ENCODE measurements around the gene NRAP. TPM values are rescaled to one million over a fixed set of nuclear protein-coding genes. Genes with fewer than 3 reads are reported as not detected.
A peak's percentile ranks its signal among the peaks of the same experiment; 100 is the strongest.

NRAP gene
- total RNA-seq, 1 experiment from 2014 or later: not detected

DNA sequence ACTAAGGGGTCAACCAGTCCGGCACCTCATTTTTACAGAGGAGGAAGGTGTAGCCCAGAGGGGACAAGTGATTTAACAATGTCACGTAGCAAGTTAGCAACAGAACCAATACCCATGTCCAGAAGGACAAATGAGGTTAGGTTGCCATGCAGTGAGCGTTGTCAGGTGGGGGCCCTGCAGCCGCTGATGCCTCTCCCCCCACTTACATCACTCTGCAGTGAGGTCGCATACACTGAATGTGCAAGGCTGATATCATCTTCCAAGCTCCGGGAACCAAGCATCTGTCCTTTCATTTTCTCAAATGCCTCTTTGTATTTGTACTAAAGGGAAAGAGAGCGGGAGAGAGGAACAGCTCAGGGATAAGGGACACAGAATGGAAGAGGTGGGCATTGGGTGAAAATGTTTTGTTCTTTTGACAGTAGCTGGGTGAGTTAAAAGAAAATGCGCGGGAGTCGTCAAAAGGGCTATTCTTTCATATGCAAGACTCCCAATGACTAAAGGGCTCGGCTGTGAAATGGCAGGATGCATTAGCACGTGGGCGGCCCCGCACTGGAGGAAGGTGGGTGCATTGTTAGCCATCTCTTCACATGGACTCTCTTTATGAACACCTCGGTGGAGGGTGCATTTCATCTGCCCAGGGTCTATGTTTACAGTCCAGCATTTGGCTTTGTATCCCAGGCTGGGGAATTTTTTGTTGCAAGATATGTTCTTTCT, 49.7 kb downstream of the NRAP start:
- Histone ChIP-seq H4K20me1 (ENCODE audit: control insufficient read depth, insufficient read depth, insufficient read length) (no peaks in the 10 kb centered on the region), H2AK5ac (ENCODE audit: insufficient read length, low read length) (no peak overlapping the region), H4K5ac (ENCODE audit: insufficient read length, low read depth, low read length) (no peak overlapping the region), H3K23ac (ENCODE audit: insufficient read length, low read depth, low read length) (no peak overlapping the region), H3K4ac (ENCODE audit: low read depth, low read length) (no peak overlapping the region), H3K23me2 (ENCODE audit: insufficient read length, low read depth, low read length, poor library complexity, severe bottlenecking) (no peaks in the 10 kb centered on the region), H2BK12ac (ENCODE audit: insufficient read length, low read depth, low read length) (no peak overlapping the region), H2BK15ac (ENCODE audit: low read depth, low read length) (no peak overlapping the region), H3K4me2 (ENCODE audit: insufficient read depth, insufficient read length, low read length) (no peak overlapping the region), H3K9me3 (ENCODE audit: control insufficient read depth, low read depth, low read length) (no peaks in the 10 kb centered on the region), H2BK120ac (ENCODE audit: low read depth, low read length, poor library complexity, severe bottlenecking) (no peak overlapping the region), H3K14ac (ENCODE audit: insufficient read depth, low read length) (no peak overlapping the region), H3K4me1 (ENCODE audit: insufficient read depth, low read length) (peaks cover 10% of the 10 kb centered on the region; the same call in 1 of the 2 replicates), H2BK5ac (ENCODE audit: insufficient read length, low read length) (no peak overlapping the region), H3K27ac (ENCODE audit: insufficient read length, low read depth, low read length) (no peak overlapping the region), H3K9ac (ENCODE audit: extremely low read depth, insufficient read length, low read length) (no peak overlapping the region), H3T11ph (ENCODE audit: low read length) (no peak overlapping the region), H4K91ac (ENCODE audit: insufficient read length, low read depth, low read length) (no peak overlapping the region), H3K79me2 (ENCODE audit: insufficient read depth, low read length) (no peaks in the 10 kb centered on the region), H3K79me1 (ENCODE audit: insufficient read depth, low read depth, low read length, poor library complexity, severe bottlenecking) (no peaks in the 10 kb centered on the region), H3K27me3 (ENCODE audit: insufficient read depth, low read length) (no peaks in the 10 kb centered on the region; the same call in 1 of the 2 replicates), H3K56ac (ENCODE audit: insufficient read length, low read depth, low read length) (no peak overlapping the region), H2BK20ac (ENCODE audit: low read depth, low read length, poor library complexity, severe bottlenecking) (no peak overlapping the region), H3K18ac (ENCODE audit: insufficient read length, low read depth, low read length) (no peak overlapping the region), H4K8ac (replicated peaks; ENCODE audit: insufficient read length, low read depth, low read length) (no peak overlapping the region), H2AFZ (ENCODE audit: low read length) (no peak overlapping the region)
- H3K27me3 Mint-ChIP-seq (ENCODE audit: low read depth): peaks cover 68% of the 10 kb centered on the region
- H3K9me3 Mint-ChIP-seq: no peaks in the 10 kb centered on the region
- TF ChIP-seq, protein P1, sequence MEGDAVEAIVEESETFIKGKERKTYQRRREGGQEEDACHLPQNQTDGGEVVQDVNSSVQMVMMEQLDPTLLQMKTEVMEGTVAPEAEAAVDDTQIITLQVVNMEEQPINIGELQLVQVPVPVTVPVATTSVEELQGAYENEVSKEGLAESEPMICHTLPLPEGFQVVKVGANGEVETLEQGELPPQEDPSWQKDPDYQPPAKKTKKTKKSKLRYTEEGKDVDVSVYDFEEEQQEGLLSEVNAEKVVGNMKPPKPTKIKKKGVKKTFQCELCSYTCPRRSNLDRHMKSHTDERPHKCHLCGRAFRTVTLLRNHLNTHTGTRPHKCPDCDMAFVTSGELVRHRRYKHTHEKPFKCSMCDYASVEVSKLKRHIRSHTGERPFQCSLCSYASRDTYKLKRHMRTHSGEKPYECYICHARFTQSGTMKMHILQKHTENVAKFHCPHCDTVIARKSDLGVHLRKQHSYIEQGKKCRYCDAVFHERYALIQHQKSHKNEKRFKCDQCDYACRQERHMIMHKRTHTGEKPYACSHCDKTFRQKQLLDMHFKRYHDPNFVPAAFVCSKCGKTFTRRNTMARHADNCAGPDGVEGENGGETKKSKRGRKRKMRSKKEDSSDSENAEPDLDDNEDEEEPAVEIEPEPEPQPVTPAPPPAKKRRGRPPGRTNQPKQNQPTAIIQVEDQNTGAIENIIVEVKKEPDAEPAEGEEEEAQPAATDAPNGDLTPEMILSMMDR (conservative IDR thresholded peaks at IDR 0.05): no peak
- H3K4me3 Mint-ChIP-seq: peak overlapping the region in 1 of 2 experiments; percentile 4; a peak in 1 of 5 replicates
- no peaks in the 10 kb centered on the region; a peak in 1 of 7 replicates for H3K36me3 Mint-ChIP-seq (ENCODE audit: insufficient read depth in 1 of 3, low read depth in 3 of 3)
- no CpG with 5 or more reads among the region's 15 CpGs for WGBS (ENCODE audit: extremely low coverage, insufficient read length, low lambda C conversion rate)
- peaks cover 63 to 69% of the 10 kb centered on the region in 2 experiments for H3K4me1 Mint-ChIP-seq
- no peak overlapping the region for H3K27ac Mint-ChIP-seq
- no peak for DNase-seq

All from H9 (cell line).